Fibroblast of lung (primary cell): ENCODE results near the gene ETS1. TPM values are rescaled to one million over a fixed set of nuclear protein-coding genes. Genes with fewer than 3 reads are reported as not detected.

Experiments used
- DNase-seq, 2 donors: peaks; one replicate each; pipeline versions ENCODE4 v3.0.0 to v3.0.0-alpha.2; 2010; ENCODE audit warnings: low read depth in 2 of 2
- H2AFZ ChIP-seq: 2 replicates; pipeline ENCODE4 v1.5.1; 2012; ENCODE audit warnings: low read length, control low read depth, inconsistent platforms
- H3K27ac ChIP-seq: 2 replicates; pipeline ENCODE4 v1.5.1; 2011; ENCODE audit warnings: low read length, control low read depth; ENCODE audit not compliant: insufficient read depth
- H3K27me3 ChIP-seq: 2 replicates; pipeline ENCODE4 v1.5.1; 2011; ENCODE audit warnings: mild to moderate bottlenecking, low read length; ENCODE audit not compliant: control insufficient read depth, insufficient read depth
- H3K36me3 ChIP-seq: 2 replicates; pipeline ENCODE4 v1.5.1; 2011; ENCODE audit warnings: low read length; ENCODE audit not compliant: control insufficient read depth, insufficient read depth
- H3K4me1 ChIP-seq: 2 replicates; pipeline ENCODE4 v1.5.1; 2011; ENCODE audit warnings: low read length; ENCODE audit not compliant: control insufficient read depth, insufficient read depth; ENCODE audit errors: extremely low read depth
- H3K4me2 ChIP-seq: 2 replicates; pipeline ENCODE4 v1.5.1; 2011; ENCODE audit warnings: low read length, control low read depth; ENCODE audit not compliant: insufficient read depth; ENCODE audit errors: extremely low read depth
- H3K4me3 ChIP-seq, 4 experiments: fragments of 200-600 bp in 1 of 4; sonication (generic) in 1 of 4; replicated peaks in 1 of 4; 2 replicates each; pipeline ENCODE4 v1.5.1; 2011 to 2016; ENCODE audit warnings: low read length in 4 of 4, low read depth in 3 of 4, mild to moderate bottlenecking in 3 of 4, control low read depth in 2 of 4, inconsistent platforms in 1 of 4, mixed read lengths in 1 of 4; ENCODE audit not compliant: insufficient read depth in 1 of 4; ENCODE audit errors: control extremely low read depth in 1 of 4
- H3K79me2 ChIP-seq: 2 replicates; pipeline ENCODE4 v1.5.1; 2012; ENCODE audit warnings: mild to moderate bottlenecking, low read length, inconsistent platforms; ENCODE audit not compliant: control insufficient read depth, insufficient read depth
- H3K9ac ChIP-seq: 2 replicates; pipeline ENCODE4 v1.5.1; 2011; ENCODE audit warnings: mild to moderate bottlenecking, low read length, control low read depth; ENCODE audit not compliant: insufficient read depth
- H3K9me3 ChIP-seq: 2 replicates; pipeline ENCODE4 v1.5.1; 2012; ENCODE audit warnings: low read depth, low read length; ENCODE audit not compliant: control insufficient read depth, insufficient read depth
- H4K20me1 ChIP-seq: 2 replicates; pipeline ENCODE4 v1.5.1; 2011; ENCODE audit warnings: low read length; ENCODE audit not compliant: control insufficient read depth, insufficient read depth; ENCODE audit errors: extremely low read depth
- EZH2 ChIP-seq: IDR thresholded peaks from 2 replicates; pipeline ENCODE4 v1.5.1; 2012; ENCODE audit warnings: low read length, control low read depth, mild to moderate bottlenecking; ENCODE audit errors: missing control alignments
- polyA plus RNA-seq, 2 donors: library from polyadenylated mRNA; depleted of rRNA in 1 of 2; stranded (reverse) in 1 of 2; unstranded in 1 of 2; fragments of >200 nt; gene quantifications; 2 replicates each; pipeline ENCODE4 v1.2.1, GENCODE V29; 2011 to 2012; ENCODE audit warnings: missing spikeins in 1 of 2
- total RNA-seq: library from RNA; depleted of rRNA; stranded (reverse); fragments of >200 nt; gene quantifications from 2 replicates; pipeline ENCODE4 v1.2.1, GENCODE V29; 2014
- TF ChIP-seq, protein P1 (sequence below), 2 donors: IDR thresholded peaks in 1 of 2; conservative IDR thresholded peaks in 1 of 2; 1 replicate in 1 of 2; 2 replicates in 1 of 2; pipeline ENCODE4 v1.5.1; 2011 to 2012; ENCODE audit warnings: low read length in 2 of 2, control low read depth in 1 of 2, inconsistent platforms in 1 of 2, low read depth in 1 of 2, mild to moderate bottlenecking in 1 of 2

The ETS1 gene
- total and polyA plus RNA-seq, 2 donors (not counting 1 experiment from before 2014, with no cell fraction given) = 51.5 to 51.7 TPM

GRCh38 chr11:128467610-128468041 lies 119.7 kb downstream of the ETS1 start:
- Histone ChIP-seq H3K36me3 (peaks cover 15% of the 10 kb centered on the region), H3K27ac (peak overlapping the region; percentile 95), H3K4me3 (no peak overlapping the region), H3K4me2 (peak overlapping the region; percentile 52), H3K79me2 (peaks cover 75% of the 10 kb centered on the region), H4K20me1 (no peaks in the 10 kb centered on the region), H3K4me1 (peaks cover 62% of the 10 kb centered on the region), H3K27me3 (no peaks in the 10 kb centered on the region), H3K9me3 (no peaks in the 10 kb centered on the region), H3K9ac (peak overlapping the region; percentile 52), H2AFZ (no peak overlapping the region)
- TF ChIP-seq, protein P1, sequence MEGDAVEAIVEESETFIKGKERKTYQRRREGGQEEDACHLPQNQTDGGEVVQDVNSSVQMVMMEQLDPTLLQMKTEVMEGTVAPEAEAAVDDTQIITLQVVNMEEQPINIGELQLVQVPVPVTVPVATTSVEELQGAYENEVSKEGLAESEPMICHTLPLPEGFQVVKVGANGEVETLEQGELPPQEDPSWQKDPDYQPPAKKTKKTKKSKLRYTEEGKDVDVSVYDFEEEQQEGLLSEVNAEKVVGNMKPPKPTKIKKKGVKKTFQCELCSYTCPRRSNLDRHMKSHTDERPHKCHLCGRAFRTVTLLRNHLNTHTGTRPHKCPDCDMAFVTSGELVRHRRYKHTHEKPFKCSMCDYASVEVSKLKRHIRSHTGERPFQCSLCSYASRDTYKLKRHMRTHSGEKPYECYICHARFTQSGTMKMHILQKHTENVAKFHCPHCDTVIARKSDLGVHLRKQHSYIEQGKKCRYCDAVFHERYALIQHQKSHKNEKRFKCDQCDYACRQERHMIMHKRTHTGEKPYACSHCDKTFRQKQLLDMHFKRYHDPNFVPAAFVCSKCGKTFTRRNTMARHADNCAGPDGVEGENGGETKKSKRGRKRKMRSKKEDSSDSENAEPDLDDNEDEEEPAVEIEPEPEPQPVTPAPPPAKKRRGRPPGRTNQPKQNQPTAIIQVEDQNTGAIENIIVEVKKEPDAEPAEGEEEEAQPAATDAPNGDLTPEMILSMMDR (conservative IDR thresholded peaks at IDR 0.05 in 1 of 2, IDR thresholded peaks at IDR 0.05 in 1 of 2; ENCODE audit: low read depth in 1 of 2, low read length in 2 of 2) = peak; percentile 20 to 25
- no peak for TF ChIP-seq EZH2
- peak; percentile 94 to 100 for DNase-seq

DNA sequence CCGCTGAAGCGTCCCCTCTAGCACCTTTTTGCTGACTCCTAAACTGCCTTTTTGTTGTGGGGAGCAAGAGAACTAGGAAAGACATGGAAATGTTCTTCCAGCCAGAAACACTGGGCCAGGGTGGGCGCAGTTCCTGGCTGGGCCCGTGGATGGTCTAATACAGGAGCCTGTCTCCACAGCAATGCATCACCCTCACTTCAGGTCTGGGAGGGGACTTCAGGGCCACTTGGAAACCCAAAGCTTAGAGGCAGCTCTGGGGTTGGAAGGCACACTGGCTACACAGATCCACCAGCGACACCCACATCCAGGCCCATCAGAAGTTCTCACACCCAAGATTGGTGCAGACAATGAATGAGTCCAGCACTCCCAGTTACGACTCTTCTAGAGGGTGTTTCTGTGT lies 120.3 kb downstream of the ETS1 start:
- H3K4me2 ChIP-seq = no peak overlapping the region
- no peak overlapping the region for H2AFZ ChIP-seq
- H3K4me3 ChIP-seq = no peak overlapping the region
- H4K20me1 ChIP-seq = no peaks in the 10 kb centered on the region
- H3K79me2 ChIP-seq = peaks cover 75% of the 10 kb centered on the region
- TF ChIP-seq, protein P1 (conservative IDR thresholded peaks at IDR 0.05 in 1 of 2, IDR thresholded peaks at IDR 0.05 in 1 of 2; ENCODE audit: low read depth in 1 of 2, low read length in 2 of 2) = no peak
- TF ChIP-seq EZH2 = no peak
- peaks cover 14% of the 10 kb centered on the region for H3K36me3 ChIP-seq
- peaks cover 57% of the 10 kb centered on the region for H3K4me1 ChIP-seq
- H3K27me3 ChIP-seq = no peaks in the 10 kb centered on the region
- DNase-seq = no peak
- peak overlapping the region; percentile 95 for H3K27ac ChIP-seq
- no peaks in the 10 kb centered on the region for H3K9me3 ChIP-seq
- peak overlapping the region; percentile 52 for H3K9ac ChIP-seq

DNA sequence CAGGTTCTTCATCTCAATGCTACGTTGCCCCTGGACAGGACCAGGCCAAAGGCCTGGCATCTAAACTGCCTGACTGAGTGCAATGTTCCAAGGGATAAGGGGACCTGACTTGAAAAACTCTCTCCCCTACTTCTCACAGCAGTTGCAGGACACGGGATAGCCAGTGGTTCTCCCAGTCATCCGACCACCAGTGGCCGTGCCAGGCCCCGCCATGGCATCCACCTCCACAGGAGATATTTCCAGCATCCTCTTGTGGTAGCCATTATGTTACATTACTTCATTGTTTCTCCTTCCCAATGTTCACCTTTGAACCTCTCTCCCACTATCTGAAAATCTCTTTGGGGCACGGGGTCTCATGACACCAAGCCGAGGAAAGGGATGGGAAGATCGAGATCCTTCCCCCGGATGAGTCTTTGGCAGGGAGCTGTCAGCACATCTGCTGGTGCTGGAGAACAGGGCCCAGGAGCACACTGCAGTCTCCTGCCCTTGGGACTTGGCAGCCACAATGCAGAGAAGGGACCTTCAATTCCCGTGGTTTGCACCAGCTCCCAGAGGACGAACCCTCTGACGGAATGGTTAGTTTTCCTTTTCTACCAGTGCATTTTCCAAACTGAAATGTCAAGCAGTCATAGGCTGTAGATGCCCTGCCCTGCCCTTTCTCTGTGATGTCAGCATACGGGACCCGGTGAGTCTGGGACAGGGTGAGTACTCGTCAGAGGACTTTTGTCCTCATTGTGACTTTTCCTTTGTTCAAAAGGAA lies 121.2 kb downstream of the ETS1 start:
- peaks cover 52% of the 10 kb centered on the region for H3K4me1 ChIP-seq
- no peak overlapping the region for H3K4me3 ChIP-seq
- H4K20me1 ChIP-seq = no peaks in the 10 kb centered on the region
- TF ChIP-seq, protein P1 (conservative IDR thresholded peaks at IDR 0.05 in 1 of 2, IDR thresholded peaks at IDR 0.05 in 1 of 2; ENCODE audit: low read depth in 1 of 2, low read length in 2 of 2) = no peak
- TF ChIP-seq EZH2 = no peak
- H3K9me3 ChIP-seq = no peaks in the 10 kb centered on the region
- no peak for DNase-seq
- H3K36me3 ChIP-seq = peaks cover 13% of the 10 kb centered on the region
- H3K27ac ChIP-seq = peak overlapping the region; percentile 95
- no peak overlapping the region for H3K9ac ChIP-seq
- no peak overlapping the region for H2AFZ ChIP-seq
- no peak overlapping the region for H3K4me2 ChIP-seq
- peaks cover 68% of the 10 kb centered on the region for H3K79me2 ChIP-seq
- no peaks in the 10 kb centered on the region for H3K27me3 ChIP-seq
